ENCODE results near the gene MALRD1.

Gene MALRD1

DNA sequence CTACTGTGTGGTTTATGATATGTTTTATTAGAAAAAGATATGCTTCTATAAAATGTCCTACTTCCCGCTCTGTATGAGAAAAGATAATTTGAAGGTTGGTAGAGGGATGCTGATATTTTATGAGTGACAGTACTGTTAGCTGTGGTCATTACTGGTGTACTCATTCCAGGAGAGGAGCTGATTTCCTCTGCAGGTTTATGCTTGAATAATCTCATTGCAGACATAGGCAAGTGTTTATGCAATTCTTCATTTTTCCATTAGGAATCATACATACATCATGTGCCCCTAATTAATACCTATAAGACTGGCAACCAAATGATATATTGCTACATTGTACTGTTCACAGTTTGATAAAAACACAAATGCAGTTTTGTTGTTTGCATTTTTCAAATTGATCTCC lies 269.4 kb downstream of the MALRD1 start:
- TF ChIP-seq, protein P1, sequence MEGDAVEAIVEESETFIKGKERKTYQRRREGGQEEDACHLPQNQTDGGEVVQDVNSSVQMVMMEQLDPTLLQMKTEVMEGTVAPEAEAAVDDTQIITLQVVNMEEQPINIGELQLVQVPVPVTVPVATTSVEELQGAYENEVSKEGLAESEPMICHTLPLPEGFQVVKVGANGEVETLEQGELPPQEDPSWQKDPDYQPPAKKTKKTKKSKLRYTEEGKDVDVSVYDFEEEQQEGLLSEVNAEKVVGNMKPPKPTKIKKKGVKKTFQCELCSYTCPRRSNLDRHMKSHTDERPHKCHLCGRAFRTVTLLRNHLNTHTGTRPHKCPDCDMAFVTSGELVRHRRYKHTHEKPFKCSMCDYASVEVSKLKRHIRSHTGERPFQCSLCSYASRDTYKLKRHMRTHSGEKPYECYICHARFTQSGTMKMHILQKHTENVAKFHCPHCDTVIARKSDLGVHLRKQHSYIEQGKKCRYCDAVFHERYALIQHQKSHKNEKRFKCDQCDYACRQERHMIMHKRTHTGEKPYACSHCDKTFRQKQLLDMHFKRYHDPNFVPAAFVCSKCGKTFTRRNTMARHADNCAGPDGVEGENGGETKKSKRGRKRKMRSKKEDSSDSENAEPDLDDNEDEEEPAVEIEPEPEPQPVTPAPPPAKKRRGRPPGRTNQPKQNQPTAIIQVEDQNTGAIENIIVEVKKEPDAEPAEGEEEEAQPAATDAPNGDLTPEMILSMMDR (conservative IDR thresholded peaks at IDR 0.05; ENCODE audit: low read depth, low read length) = no peak
- no peak for DNase-seq (ENCODE audit: low read depth)
- H3K4me3 ChIP-seq (ENCODE audit: low read length) = no peak overlapping the region

DNA sequence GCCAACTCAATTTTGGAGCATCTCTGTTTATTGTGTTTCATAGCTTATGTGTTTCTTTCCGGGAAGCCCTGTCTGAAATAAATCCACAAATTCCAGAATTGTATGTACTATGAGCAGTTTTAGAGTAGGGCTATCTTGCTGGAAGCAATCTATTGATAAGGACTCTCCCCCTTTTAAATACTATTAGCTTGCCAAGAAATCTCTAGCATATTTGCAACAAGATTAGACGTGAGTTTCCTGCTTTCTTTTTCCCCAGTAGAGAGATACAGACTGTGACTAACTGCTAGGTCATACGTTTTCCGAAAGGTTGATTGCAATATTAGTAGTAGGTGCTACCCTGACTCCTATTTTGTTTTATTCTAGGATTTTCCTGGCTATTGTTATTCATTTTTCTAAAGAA lies 277.0 kb downstream of the MALRD1 start:
- TF ChIP-seq, protein P1 (conservative IDR thresholded peaks at IDR 0.05; ENCODE audit: low read depth, low read length) = no peak
- DNase-seq (ENCODE audit: low read depth) = no peak
- H3K4me3 ChIP-seq (ENCODE audit: low read length) = no peak overlapping the region

DNA sequence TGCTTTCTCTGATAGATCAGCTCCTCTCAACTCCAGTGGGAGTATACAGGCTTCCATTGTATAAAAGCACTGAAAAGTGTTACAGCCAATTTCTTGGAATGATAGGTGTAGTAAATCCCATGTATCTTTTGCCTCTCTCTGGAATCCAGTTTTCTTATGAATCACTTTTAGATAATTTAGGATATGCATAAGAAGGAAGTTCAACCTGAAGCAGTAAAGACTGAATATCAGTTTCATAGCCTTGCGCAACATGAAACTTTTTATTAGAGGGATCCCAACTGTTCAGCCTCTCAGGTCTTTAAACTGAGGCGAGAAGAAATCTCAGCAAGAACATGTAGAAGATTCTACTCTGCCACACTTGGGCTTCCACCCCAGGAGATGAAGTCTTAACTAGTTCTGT lies 280.0 kb downstream of the MALRD1 start:
- TF ChIP-seq, protein P1 (conservative IDR thresholded peaks at IDR 0.05; ENCODE audit: low read depth, low read length) = no peak
- DNase-seq (ENCODE audit: low read depth) = no peak
- no peak overlapping the region for H3K4me3 ChIP-seq (ENCODE audit: low read length)

DNA sequence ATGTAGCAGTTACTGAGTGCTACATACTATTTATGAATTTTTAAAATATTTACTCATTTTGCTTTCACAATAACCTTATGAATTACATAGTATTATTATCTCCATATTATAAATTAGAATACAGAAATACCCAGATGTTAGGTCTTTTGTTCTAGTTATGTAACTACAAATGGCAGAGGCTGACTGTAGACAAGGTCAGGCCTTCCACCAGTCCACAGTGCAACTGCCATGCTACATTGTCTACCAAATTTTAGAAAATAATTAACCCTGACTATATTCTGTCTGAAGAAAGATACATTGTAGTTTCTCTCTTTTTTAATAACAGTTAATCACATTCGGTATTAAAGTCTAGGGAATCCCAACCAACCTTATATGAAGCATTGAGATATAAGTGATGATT lies 280.9 kb downstream of the MALRD1 start:
- TF ChIP-seq, protein P1 (conservative IDR thresholded peaks at IDR 0.05; ENCODE audit: low read depth, low read length) = no peak
- H3K4me3 ChIP-seq (ENCODE audit: low read length) = no peak overlapping the region
- DNase-seq (ENCODE audit: low read depth) = no peak

DNA sequence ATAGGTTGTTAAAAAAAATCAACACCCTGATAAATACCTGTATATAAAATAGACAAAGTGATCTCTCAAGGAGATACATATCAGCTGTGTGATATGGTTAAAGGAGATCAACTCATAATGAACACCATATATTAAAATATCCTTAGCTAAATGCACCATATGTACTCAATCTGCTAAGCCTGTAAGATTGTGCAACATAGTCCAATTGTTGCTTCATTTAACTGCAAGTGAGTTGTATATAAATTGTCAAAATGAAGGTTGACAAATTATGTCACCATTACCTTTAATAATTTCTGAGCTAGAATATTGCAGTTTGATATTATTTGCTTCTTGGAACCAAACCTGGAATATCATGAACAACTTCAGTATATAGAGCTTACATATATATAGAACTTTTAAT lies 283.7 kb downstream of the MALRD1 start:
- H3K4me3 ChIP-seq (ENCODE audit: low read length) = no peak overlapping the region
- no peak for DNase-seq (ENCODE audit: low read depth)
- TF ChIP-seq, protein P1 (conservative IDR thresholded peaks at IDR 0.05; ENCODE audit: low read depth, low read length) = no peak

DNA sequence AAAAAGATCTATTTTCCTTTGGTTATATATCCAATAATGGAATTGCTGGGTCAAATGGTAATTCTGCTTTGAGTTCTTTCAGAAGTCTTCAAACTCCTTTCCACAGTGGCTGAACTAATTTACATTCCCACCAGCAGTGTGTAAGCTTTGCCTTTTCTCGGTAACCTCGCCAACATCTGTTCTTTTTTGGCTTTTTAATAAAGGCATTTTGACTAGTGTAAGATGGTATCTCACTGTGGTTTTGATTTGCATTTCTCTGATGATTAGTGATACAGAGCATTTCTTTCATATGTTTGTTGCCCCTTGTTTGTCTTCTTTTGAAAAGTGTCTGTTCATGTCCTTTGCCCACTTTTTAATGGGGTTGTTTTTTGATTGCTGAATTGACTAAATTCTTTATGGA lies 285.0 kb downstream of the MALRD1 start:
- H3K4me3 ChIP-seq (ENCODE audit: low read length) = no peak overlapping the region
- TF ChIP-seq, protein P1 (conservative IDR thresholded peaks at IDR 0.05; ENCODE audit: low read depth, low read length) = no peak
- DNase-seq (ENCODE audit: low read depth) = no peak

DNA sequence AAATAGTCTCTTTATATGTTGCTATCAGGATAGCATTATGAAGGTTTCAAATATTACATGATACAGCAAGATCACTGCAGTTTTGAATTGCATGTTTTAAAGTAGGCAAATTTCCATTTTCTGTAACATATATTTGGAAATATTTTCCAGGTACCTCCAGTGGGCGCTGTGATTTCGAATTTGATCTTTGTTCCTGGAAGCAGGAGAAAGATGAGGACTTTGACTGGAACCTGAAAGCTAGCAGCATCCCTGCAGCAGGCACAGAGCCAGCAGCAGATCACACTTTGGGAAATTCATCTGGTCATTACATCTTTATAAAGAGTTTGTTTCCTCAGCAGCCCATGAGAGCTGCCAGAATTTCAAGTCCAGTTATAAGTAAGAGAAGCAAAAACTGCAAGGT lies 299.0 kb downstream of the MALRD1 start:
- no peak for DNase-seq (ENCODE audit: low read depth)
- TF ChIP-seq, protein P1 (conservative IDR thresholded peaks at IDR 0.05; ENCODE audit: low read depth, low read length) = peak; percentile 56
- no peak overlapping the region for H3K4me3 ChIP-seq (ENCODE audit: low read length)
